HepG2 (cell line): ENCODE measurements around the gene M1AP. TPM values are rescaled to one million over a fixed set of nuclear protein-coding genes. Genes with fewer than 3 reads are reported as not detected.

Experiments
- ATAC-seq: fragments of 200-7000 bp; cut with Tn5 transposase; 3 replicates; pipeline ENCODE4 v1.9.1; 2020; ENCODE audit warnings: mild to moderate bottlenecking, moderate library complexity
- BruUV-seq: library from RNA; stranded (reverse); fragments of 400-500 nt; replicated peaks from 2 replicates; lab custom pipeline; 2021; lab: Mats Ljungman, UMichigan
- CTCF ChIA-PET: fragments of 300-600 bp; formaldehyde crosslinking; extraction: SDS; loops from one replicate; lab custom pipeline; 2021; ENCODE audit warnings: low total read pairs, inconsistent platforms, low intra/inter-chr PET ratio; lab: Yijun Ruan, JAX
- POLR2A ChIA-PET: fragments of 350-600 bp; sonication (Branson Sonifier 250); formaldehyde crosslinking; loops from one replicate; lab custom pipeline; 2020; ENCODE audit warnings: antibody characterized with exemption, inconsistent platforms; lab: Yijun Ruan, JAX
- DNase-seq: peaks from one replicate; pipeline ENCODE4 v3.0.0-alpha.2; 2015; ENCODE audit warnings: low spot score
- FAIRE-seq: peaks from 3 replicates; lab custom pipeline; 2011; peaks lifted over from hg19 to GRCh38; lab: Jason Lieb, UNC
- H2AFZ ChIP-seq: one replicate; pipeline ENCODE4 v1.6.1; 2011; ENCODE audit warnings: low read length, inconsistent platforms
- H3K27ac ChIP-seq: fragments of 300-600 bp; 3 replicates; pipeline ENCODE4 v1.8.0; 2011; ENCODE audit warnings: mixed run types, mild to moderate bottlenecking, mixed read lengths, low read length, inconsistent platforms; ENCODE audit not compliant: insufficient read depth; ENCODE audit errors: extremely low read length
- H3K27me3 ChIP-seq, 2 experiments: fragments of 200-600 bp in 1 of 2; 2 replicates in 1 of 2; 3 replicates in 1 of 2; pipeline versions ENCODE4 v1.6.0 to v1.8.0; 2011; ENCODE audit warnings: low read length in 2 of 2, mild to moderate bottlenecking in 2 of 2, moderate library complexity in 2 of 2, inconsistent platforms in 1 of 2; ENCODE audit not compliant: insufficient read depth in 2 of 2, control insufficient read depth in 1 of 2
- H3K36me3 ChIP-seq, 2 experiments: fragments of 200-600 bp in 1 of 2; replicated peaks in 1 of 2; 2 replicates in 1 of 2; 3 replicates in 1 of 2; pipeline versions ENCODE4 v1.5.1 to v1.8.0; 2011; ENCODE audit warnings: low read length in 2 of 2, inconsistent platforms in 1 of 2; ENCODE audit not compliant: insufficient read depth in 2 of 2, control insufficient read depth in 1 of 2
- H3K4me1 ChIP-seq: 2 replicates; pipeline ENCODE4 v1.5.1; 2012; ENCODE audit warnings: low read length, inconsistent platforms; ENCODE audit not compliant: insufficient read depth
- H3K4me2 ChIP-seq: 2 replicates; pipeline ENCODE4 v1.6.0; 2011; ENCODE audit warnings: low read depth, low read length, inconsistent platforms
- H3K4me3 ChIP-seq, 3 experiments: fragments of 200-600 bp in 1 of 3; sonication (generic), shearing (Covaris generic) in 1 of 3; replicated peaks in 1 of 3; 2 replicates each; pipeline ENCODE4 v1.5.1; 2011 to 2016; ENCODE audit warnings: low read length in 3 of 3, inconsistent platforms in 2 of 3, low read depth in 2 of 3, mild to moderate bottlenecking in 2 of 3, control low read depth in 1 of 3, mixed read lengths in 1 of 3; ENCODE audit not compliant: insufficient read depth in 1 of 3
- H3K79me2 ChIP-seq: one replicate; pipeline ENCODE4 v1.6.1; 2011; ENCODE audit warnings: low read length, inconsistent platforms; ENCODE audit not compliant: insufficient read depth
- H3K9ac ChIP-seq: 2 replicates; pipeline ENCODE4 v1.6.0; 2011; ENCODE audit warnings: mild to moderate bottlenecking, low read depth, low read length, inconsistent platforms; ENCODE audit not compliant: insufficient read depth
- H3K9me3 ChIP-seq: 2 replicates; pipeline ENCODE4 v1.5.1; 2012; ENCODE audit warnings: mild to moderate bottlenecking, low read length
- H4K20me1 ChIP-seq: 2 replicates; pipeline ENCODE4 v1.6.0; 2011; ENCODE audit warnings: inconsistent platforms, mild to moderate bottlenecking, low read length, moderate library complexity; ENCODE audit not compliant: insufficient read depth
- ATF7 ChIP-seq, 2 experiments: fragments of 450-650 bp in 1 of 2; sonication (generic) in 1 of 2; formaldehyde crosslinking in 1 of 2; IDR thresholded peaks; 2 replicates each; pipeline versions ENCODE4 v1.4.0 to v1.6.1; 2016 to 2020; ENCODE audit warnings: antibody characterized with exemption in 1 of 2, mild to moderate bottlenecking in 1 of 2, missing genetic modification reagents in 1 of 2
- BHLHE40 ChIP-seq: IDR thresholded peaks from 2 replicates; pipeline ENCODE4 v1.6.1; 2011; ENCODE audit warnings: low read length, improper control_type of control experiment
- CEBPB ChIP-seq: IDR thresholded peaks from 2 replicates; pipeline ENCODE4 v1.6.1; 2011; ENCODE audit warnings: low read depth, low read length, improper control_type of control experiment, borderline replicate concordance
- ETV5 ChIP-seq: IDR thresholded peaks from 2 replicates; pipeline ENCODE4 v1.6.1; 2018; ENCODE audit warnings: missing biosample characterization, missing genetic modification reagents, inconsistent platforms, borderline replicate concordance
- GTF3A ChIP-seq: sonication (generic); formaldehyde crosslinking; conservative IDR thresholded peaks from 2 replicates; pipeline ENCODE4 v1.4.0; 2020; ENCODE audit warnings: mild to moderate bottlenecking, missing genetic modification reagents
- HINFP ChIP-seq: sonication (generic); formaldehyde crosslinking; IDR thresholded peaks from 2 replicates; pipeline ENCODE4 v1.4.0; 2020; ENCODE audit warnings: low read depth, mild to moderate bottlenecking, missing genetic modification reagents
- MYNN ChIP-seq: sonication (generic); formaldehyde crosslinking; IDR thresholded peaks from 2 replicates; pipeline ENCODE4 v1.4.0; 2020; ENCODE audit warnings: mild to moderate bottlenecking, low read depth, missing genetic modification reagents
- NFATC3 ChIP-seq: sonication (generic); formaldehyde crosslinking; IDR thresholded peaks from 2 replicates; pipeline ENCODE4 v1.5.1; 2020; ENCODE audit warnings: mild to moderate bottlenecking, missing genetic modification reagents
- SSRP1 ChIP-seq: IDR thresholded peaks from 2 replicates; pipeline ENCODE4 v1.6.1; 2016; ENCODE audit warnings: control low read depth
- ZBTB25 ChIP-seq: IDR thresholded peaks from 2 replicates; pipeline ENCODE4 v1.6.1; 2018; ENCODE audit warnings: missing genetic modification reagents
- ZKSCAN1 ChIP-seq: fragments of 150-350 bp; IDR thresholded peaks from 2 replicates; pipeline ENCODE4 v1.6.1; 2014; ENCODE audit warnings: low read length
- ZNF124 ChIP-seq: sonication (generic); formaldehyde crosslinking; IDR thresholded peaks from 2 replicates; pipeline ENCODE4 v1.4.0; 2020; ENCODE audit warnings: missing genetic modification reagents
- ZNF207 ChIP-seq: fragments of 450-650 bp; IDR thresholded peaks from 2 replicates; pipeline ENCODE4 v1.6.1; 2016; ENCODE audit warnings: antibody characterized with exemption, borderline replicate concordance
- ZNF549 ChIP-seq: sonication (generic); formaldehyde crosslinking; IDR thresholded peaks from 2 replicates; pipeline ENCODE4 v1.5.0; 2020; ENCODE audit warnings: missing genetic modification reagents
- ZNF607 ChIP-seq: sonication (generic); formaldehyde crosslinking; IDR thresholded peaks from 2 replicates; pipeline ENCODE4 v1.5.1; 2020; ENCODE audit warnings: missing genetic modification reagents, mild to moderate bottlenecking, borderline replicate concordance
- ZNF83 ChIP-seq: sonication (generic); formaldehyde crosslinking; IDR thresholded peaks from 2 replicates; pipeline ENCODE4 v1.4.0; 2020; ENCODE audit warnings: missing genetic modification reagents, mild to moderate bottlenecking, borderline replicate concordance
- ZSCAN29 ChIP-seq: sonication (generic); formaldehyde crosslinking; conservative IDR thresholded peaks from 2 replicates; pipeline ENCODE4 v1.4.0; 2020; ENCODE audit warnings: mild to moderate bottlenecking, missing genetic modification reagents
- in situ Hi-C: cut with HindIII; loops from 2 replicates; pipeline ENCODE4 v1.10.0; 2017; ENCODE audit warnings: low pct_unique_long_range_greater_than_20kb; ENCODE audit not compliant: extremely low pct_ligation_motif_present
- intact Hi-C: fragments of 100-400 bp; cut with micrococcal nuclease; formaldehyde crosslinking; loops from one replicate; pipeline ENCODE4 v1.10.0; 2022; ENCODE audit not compliant: unreplicated experiment
- polyA plus RNA-seq, 8 experiments: library from polyadenylated mRNA; depleted of rRNA in 3 of 8; stranded (reverse) in 7 of 8; unstranded in 1 of 8; fragments of >200 nt; fragmentation: Illumina TruSeq in 4 of 8; extraction: Trizol in 4 of 8; gene quantifications; 2 replicates each; pipeline versions ENCODE4 v1.2.1 to v1.2.3, GENCODE V29; 2011 to 2016; ENCODE audit warnings: low read depth in 4 of 8, missing spikeins in 1 of 8, mixed read lengths in 1 of 8; ENCODE audit not compliant: insufficient read depth in 1 of 8
- total RNA-seq, 5 experiments: library from RNA; depleted of rRNA; stranded (reverse); fragments of >200 nt; fragmentation: Illumina TruSeq; extraction: Trizol; gene quantifications; 2 replicates each; pipeline ENCODE4 v1.2.3, GENCODE V29; 2016; ENCODE audit warnings: low read depth in 1 of 5

The M1AP gene
- total and polyA plus RNA-seq, 2 of the 13 experiments (the other 11 are each of a cell fraction or from before 2014, with no cell fraction given), result not detected

GRCh38 chr2:74671479-74671878 lies 23.3 kb upstream of the M1AP start:
- CTCF ChIA-PET, result no interaction called here
- H3K4me1 ChIP-seq, result no peaks in the 10 kb centered on the region
- H3K9me3 ChIP-seq, result no peaks in the 10 kb centered on the region
- POLR2A ChIA-PET, result no interaction called here
- no peak overlapping the region for H3K4me2 ChIP-seq
- no peak overlapping the region for H3K9ac ChIP-seq
- no peak for TF ChIP-seq GTF3A (CRISPR knock-in tag)
- TF ChIP-seq BHLHE40, result no peak
- TF ChIP-seq ATF7 (IDR thresholded peaks at IDR 0.05), result no peak
- TF ChIP-seq ATF7 (CRISPR knock-in tag; IDR thresholded peaks at IDR 0.05), result no peak
- TF ChIP-seq ZKSCAN1, result no peak
- no peak for TF ChIP-seq SSRP1
- TF ChIP-seq CEBPB, result no peak
- TF ChIP-seq ZSCAN29, result no peak
- TF ChIP-seq ZNF207, result no peak
- TF ChIP-seq NFATC3 (CRISPR knock-in tag), result no peak
- no peak for TF ChIP-seq ZNF124 (CRISPR knock-in tag)
- no peak for TF ChIP-seq ZNF607
- no peak for TF ChIP-seq ZBTB25 (CRISPR knock-in tag)
- no peak for TF ChIP-seq ZNF549
- TF ChIP-seq MYNN (CRISPR knock-in tag), result no peak
- TF ChIP-seq ZNF83 (CRISPR knock-in tag), result no peak
- no peak for TF ChIP-seq ETV5 (CRISPR knock-in tag)
- no peak for TF ChIP-seq HINFP (CRISPR knock-in tag)
- TF ChIP-seq, all 625 proteins: peak for 0
- H4K20me1 ChIP-seq, result no peaks in the 10 kb centered on the region
- no peak overlapping the region for H2AFZ ChIP-seq
- H3K36me3 ChIP-seq, result peaks cover 2 to 4% of the 10 kb centered on the region in 2 experiments; a peak in 3 of 5 replicates
- no peaks in the 10 kb centered on the region for H3K79me2 ChIP-seq
- ATAC-seq (no peak), FAIRE-seq (no peak), DNase-seq (no peak)
- intact Hi-C loops, result no loop called here
- in situ Hi-C loops, result no loop called here
- H3K27ac ChIP-seq, result no peak overlapping the region
- BruUV-seq, result no TSS peak
- H3K27me3 ChIP-seq, result no peaks in the 10 kb centered on the region
- no peak overlapping the region for H3K4me3 ChIP-seq
